ENCODE results near the gene RNF222.
"Not testable (repeated sequence)": the region's sequence is repeated elsewhere in the genome, so short reads cannot be mapped to it uniquely, and the experiment has no call there.

Gene RNF222

GRCh38 chr17:8360751-8361150, 36.9 kb downstream of the RNF222 start:
- DNase-seq (ENCODE audit: low read depth): no peak
- no peak overlapping the region for H3K4me3 ChIP-seq (ENCODE audit: low read length)
- TF ChIP-seq CTCF (IDR thresholded peaks at IDR 0.05; ENCODE audit: insufficient read depth, low read depth, low read length, missing control alignments): no peak

- no peak for DNase-seq (ENCODE audit: low read depth)
- H3K4me3 ChIP-seq (ENCODE audit: low read length): no peak overlapping the region
- TF ChIP-seq CTCF (IDR thresholded peaks at IDR 0.05; ENCODE audit: insufficient read depth, low read depth, low read length, missing control alignments): no peak
Measured at GRCh38 chr17:8360260-8360659, 37.4 kb downstream of the RNF222 start.

- peak; percentile 84 for DNase-seq (ENCODE audit: low read depth)
- no peak overlapping the region for H3K4me3 ChIP-seq (ENCODE audit: low read length)
- TF ChIP-seq CTCF (IDR thresholded peaks at IDR 0.05; ENCODE audit: insufficient read depth, low read depth, low read length, missing control alignments): no peak
Measured at GRCh38 chr17:8359769-8360168, 37.9 kb downstream of the RNF222 start.

GRCh38 chr17:8357910-8358309, 39.7 kb downstream of the RNF222 start:
- no peak for TF ChIP-seq CTCF (IDR thresholded peaks at IDR 0.05; ENCODE audit: insufficient read depth, low read depth, low read length, missing control alignments)

GRCh38 chr17:8354236-8354635, 43.4 kb downstream of the RNF222 start:
- H3K4me3 ChIP-seq (ENCODE audit: low read length): no peak overlapping the region
- DNase-seq (ENCODE audit: low read depth): no peak
- TF ChIP-seq CTCF (IDR thresholded peaks at IDR 0.05; ENCODE audit: insufficient read depth, low read depth, low read length, missing control alignments): no peak

More at GRCh38 chr17:8357910-8358309, 39.7 kb downstream of the RNF222 start:
- no peak overlapping the region for H3K4me3 ChIP-seq (ENCODE audit: low read length)
- no peak for DNase-seq (ENCODE audit: low read depth)

- TF ChIP-seq CTCF (IDR thresholded peaks at IDR 0.05; ENCODE audit: insufficient read depth, low read depth, low read length, missing control alignments): no peak
- DNase-seq (ENCODE audit: low read depth): no peak
- H3K4me3 ChIP-seq (ENCODE audit: low read length): no peak overlapping the region
Measured at GRCh38 chr17:8353736-8354135, 43.9 kb downstream of the RNF222 start.

- no peak for DNase-seq (ENCODE audit: low read depth)
- H3K4me3 ChIP-seq (ENCODE audit: low read length): no peak overlapping the region
- no peak for TF ChIP-seq CTCF (IDR thresholded peaks at IDR 0.05; ENCODE audit: insufficient read depth, low read depth, low read length, missing control alignments)
Measured at GRCh38 chr17:8350339-8350738, 47.3 kb downstream of the RNF222 start.

GRCh38 chr17:8347001-8347400, 50.6 kb downstream of the RNF222 start:
- H3K4me3 ChIP-seq (ENCODE audit: low read length): not testable (repeated sequence)

More at GRCh38 chr17:8347001-8347400, 50.6 kb downstream of the RNF222 start:
- DNase-seq (ENCODE audit: low read depth): not testable (repeated sequence)

Data from epithelial cell of esophagus (primary cell).